HepG2 (cell line): Measurements from ENCODE around the gene SPOPL. TPM values are rescaled to one million over a fixed set of nuclear protein-coding genes. Genes with fewer than 3 reads are reported as not detected.

Source experiments
- AGO2 ChIP-seq: fragments of 200-400 bp; formaldehyde crosslinking; optimal IDR thresholded peaks from 2 replicates; pipeline ENCODE3; 2017; ENCODE audit warnings: mild to moderate bottlenecking, low read depth, low read length, moderate library complexity
- ASH2L ChIP-seq: fragments of 300-600, 200-600 bp; sonication (generic); IDR thresholded peaks from 2 replicates; pipeline ENCODE4 v1.7.0; 2017; ENCODE audit warnings: low read depth, mild to moderate bottlenecking, moderate library complexity, mixed read lengths, low read length; ENCODE audit not compliant: insufficient read length
- ATM ChIP-seq: fragments of 450-650 bp; IDR thresholded peaks from 2 replicates; pipeline ENCODE4 v1.7.1; 2017; ENCODE audit warnings: mild to moderate bottlenecking, borderline replicate concordance
- CENPT ChIP-seq: sonication (generic); formaldehyde crosslinking; IDR thresholded peaks from 2 replicates; pipeline ENCODE4 v1.8.0; 2022; ENCODE audit warnings: low read depth, mild to moderate bottlenecking, moderate library complexity, missing genetic modification reagents
- GATAD2A ChIP-seq: IDR thresholded peaks from 2 replicates; pipeline ENCODE4 v1.6.1; 2016
- HNF4A ChIP-seq: sonication (generic); formaldehyde crosslinking; IDR thresholded peaks from 2 replicates; pipeline ENCODE4 v1.4.0; 2020; ENCODE audit warnings: missing genetic modification reagents
- KLF9 ChIP-seq: IDR thresholded peaks from 2 replicates; pipeline ENCODE4 v1.6.1; 2016; ENCODE audit warnings: low read depth
- MTA1 ChIP-seq: sonication (generic); formaldehyde crosslinking; IDR thresholded peaks from 2 replicates; pipeline ENCODE4 v1.4.0; 2020; ENCODE audit warnings: missing genetic modification reagents, mild to moderate bottlenecking, borderline replicate concordance
- NFKBIZ ChIP-seq: IDR thresholded peaks from 2 replicates; pipeline ENCODE4 v1.6.1; 2018; ENCODE audit warnings: missing genetic modification reagents, missing compliant biosample characterization
- REST ChIP-seq, 2 experiments: IDR thresholded peaks; 2 replicates each; pipeline ENCODE4 v1.6.1; 2011 to 2012; ENCODE audit warnings: low read length in 2 of 2, borderline replicate concordance in 1 of 2, low read depth in 1 of 2, mild to moderate bottlenecking in 1 of 2, moderate library complexity in 1 of 2
- SMC3 ChIP-seq: IDR thresholded peaks from 2 replicates; pipeline ENCODE4 v1.6.1; 2011; ENCODE audit warnings: low read length, improper control_type of control experiment
- SNRNP70 ChIP-seq: fragments of 200-400 bp; formaldehyde crosslinking; IDR thresholded peaks from 2 replicates; pipeline ENCODE4 v1.6.1; 2017; ENCODE audit warnings: mild to moderate bottlenecking, low read depth, low read length, moderate library complexity
- SOX5 ChIP-seq: IDR thresholded peaks from 2 replicates; pipeline ENCODE4 v1.6.1; 2016; ENCODE audit warnings: borderline replicate concordance
- SRSF9 ChIP-seq: fragments of 200-400 bp; formaldehyde crosslinking; IDR thresholded peaks from 2 replicates; pipeline ENCODE4 v1.6.1; 2018; ENCODE audit warnings: borderline replicate concordance, mild to moderate bottlenecking, low read depth, low read length; ENCODE audit not compliant: insufficient read depth, poor library complexity, severe bottlenecking
- SSRP1 ChIP-seq: IDR thresholded peaks from 2 replicates; pipeline ENCODE4 v1.6.1; 2016; ENCODE audit warnings: control low read depth
- TEAD3 ChIP-seq: optimal IDR thresholded peaks from 2 replicates; pipeline ENCODE3; 2016; ENCODE audit warnings: borderline replicate concordance
- THAP11 ChIP-seq: IDR thresholded peaks from 2 replicates; pipeline ENCODE4 v1.6.1; 2016; ENCODE audit warnings: missing biosample characterization, missing genetic modification reagents
- XRCC5 ChIP-seq: fragments of 200-400 bp; formaldehyde crosslinking; optimal IDR thresholded peaks from 2 replicates; pipeline ENCODE3; 2017; ENCODE audit warnings: mild to moderate bottlenecking, low read length
- ZFP36L1 ChIP-seq: sonication (generic); formaldehyde crosslinking; IDR thresholded peaks from 2 replicates; pipeline ENCODE4 v1.8.0; 2022; ENCODE audit warnings: mild to moderate bottlenecking, missing genetic modification reagents, moderate library complexity
- ZNF224 ChIP-seq: sonication (generic); formaldehyde crosslinking; IDR thresholded peaks from 2 replicates; pipeline ENCODE4 v1.5.0; 2020; ENCODE audit warnings: mild to moderate bottlenecking, missing genetic modification reagents
- ZNF710 ChIP-seq: sonication (generic); formaldehyde crosslinking; IDR thresholded peaks from 2 replicates; pipeline ENCODE4 v1.5.0; 2020; ENCODE audit warnings: mild to moderate bottlenecking, missing genetic modification reagents, borderline replicate concordance
- ZSCAN5A ChIP-seq: sonication (generic); formaldehyde crosslinking; IDR thresholded peaks from 2 replicates; pipeline ENCODE4 v1.8.0; 2022; ENCODE audit warnings: mild to moderate bottlenecking, missing genetic modification reagents, borderline replicate concordance
- polyA plus RNA-seq, 8 experiments: library from polyadenylated mRNA; depleted of rRNA in 3 of 8; stranded (reverse) in 7 of 8; unstranded in 1 of 8; fragments of >200 nt; fragmentation: Illumina TruSeq in 4 of 8; extraction: Trizol in 4 of 8; gene quantifications; 2 replicates each; pipeline versions ENCODE4 v1.2.1 to v1.2.3, GENCODE V29; 2011 to 2016; ENCODE audit warnings: low read depth in 4 of 8, missing spikeins in 1 of 8, mixed read lengths in 1 of 8; ENCODE audit not compliant: insufficient read depth in 1 of 8
- total RNA-seq, 5 experiments: library from RNA; depleted of rRNA; stranded (reverse); fragments of >200 nt; fragmentation: Illumina TruSeq; extraction: Trizol; gene quantifications; 2 replicates each; pipeline ENCODE4 v1.2.3, GENCODE V29; 2016; ENCODE audit warnings: low read depth in 1 of 5

SPOPL gene
- total and polyA plus RNA-seq, 2 of the 13 experiments (the other 11 are each of a cell fraction or from before 2014, with no cell fraction given) = 12.6 to 51.6 TPM

DNA sequence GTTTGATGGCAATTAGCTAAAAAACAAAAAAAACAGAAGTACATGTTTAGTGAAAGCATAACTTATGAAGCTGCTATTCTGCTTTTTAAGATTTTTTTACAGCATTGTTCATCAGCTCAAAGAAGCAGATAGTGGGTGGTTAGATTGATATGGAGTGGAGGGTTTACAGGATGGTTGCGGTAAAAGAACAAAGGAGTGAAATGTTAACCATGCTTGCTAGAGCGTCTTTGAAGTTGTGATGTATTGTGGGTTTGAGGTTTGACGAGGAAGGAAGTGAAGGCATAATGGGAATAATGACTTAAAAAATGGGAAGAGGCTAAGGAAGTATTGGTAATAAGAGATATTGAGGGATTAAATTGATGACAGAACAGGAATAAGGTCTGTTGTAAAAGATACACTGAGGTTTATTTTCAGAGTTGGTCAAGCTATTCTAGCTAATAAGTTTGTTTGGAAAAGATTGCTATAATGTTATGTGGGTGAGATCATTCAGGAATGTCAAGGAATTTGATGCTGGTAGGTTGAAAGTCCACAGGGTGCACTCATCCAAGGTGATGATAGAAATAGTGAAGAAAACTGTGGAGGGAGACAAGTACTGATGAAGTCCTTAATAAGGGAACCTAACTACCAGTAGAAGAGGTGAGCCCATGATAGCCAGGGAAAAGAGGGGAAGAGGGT, 14.6 kb downstream of the SPOPL start (continued):
- TF ChIP-seq SMC3 (no peak), HNF4A (CRISPR knock-in tag) (peak; percentile 58), THAP11 (CRISPR knock-in tag) (peak; percentile 14; the same call in 1 of the 2 replicates), ZNF710 (no peak), ZSCAN5A (no peak), TEAD3 (CRISPR knock-in tag) (peak; percentile 78), KLF9 (no peak), ATM (no peak), ZNF224 (CRISPR knock-in tag) (no peak), REST (IDR thresholded peaks at IDR 0.05; ENCODE audit: borderline replicate concordance in 1 of 2, low read depth in 1 of 2, low read length in 2 of 2) (no peak), ZFP36L1 (CRISPR knock-in tag) (no peak), SRSF9 (no peak), GATAD2A (peak; percentile 55), SNRNP70 (no peak), CENPT (CRISPR knock-in tag) (no peak), SSRP1 (peak; percentile 42; the same call in 1 of the 2 replicates), ASH2L (peak; percentile 45), MTA1 (no peak), AGO2 (no peak), XRCC5 (no peak), NFKBIZ (no peak), SOX5 (CRISPR knock-in tag) (0 out of 2 replicates have a peak, but pooled peaks have one; percentile 34)
